NCI-H82 treated with DMSO at 0.1 percent for 48 hours (cell line): Measurements from ENCODE around the gene VPS37B.
"Not testable (repeated sequence)": the region's sequence is repeated elsewhere in the genome, so short reads cannot be mapped to it uniquely, and the experiment has no call there.

Source experiments
- DNase-seq: peaks from one replicate; lab custom pipeline; 2025; ENCODE audit not compliant: unreplicated experiment; lab: John Stamatoyannopoulos, UW

The VPS37B gene

DNA sequence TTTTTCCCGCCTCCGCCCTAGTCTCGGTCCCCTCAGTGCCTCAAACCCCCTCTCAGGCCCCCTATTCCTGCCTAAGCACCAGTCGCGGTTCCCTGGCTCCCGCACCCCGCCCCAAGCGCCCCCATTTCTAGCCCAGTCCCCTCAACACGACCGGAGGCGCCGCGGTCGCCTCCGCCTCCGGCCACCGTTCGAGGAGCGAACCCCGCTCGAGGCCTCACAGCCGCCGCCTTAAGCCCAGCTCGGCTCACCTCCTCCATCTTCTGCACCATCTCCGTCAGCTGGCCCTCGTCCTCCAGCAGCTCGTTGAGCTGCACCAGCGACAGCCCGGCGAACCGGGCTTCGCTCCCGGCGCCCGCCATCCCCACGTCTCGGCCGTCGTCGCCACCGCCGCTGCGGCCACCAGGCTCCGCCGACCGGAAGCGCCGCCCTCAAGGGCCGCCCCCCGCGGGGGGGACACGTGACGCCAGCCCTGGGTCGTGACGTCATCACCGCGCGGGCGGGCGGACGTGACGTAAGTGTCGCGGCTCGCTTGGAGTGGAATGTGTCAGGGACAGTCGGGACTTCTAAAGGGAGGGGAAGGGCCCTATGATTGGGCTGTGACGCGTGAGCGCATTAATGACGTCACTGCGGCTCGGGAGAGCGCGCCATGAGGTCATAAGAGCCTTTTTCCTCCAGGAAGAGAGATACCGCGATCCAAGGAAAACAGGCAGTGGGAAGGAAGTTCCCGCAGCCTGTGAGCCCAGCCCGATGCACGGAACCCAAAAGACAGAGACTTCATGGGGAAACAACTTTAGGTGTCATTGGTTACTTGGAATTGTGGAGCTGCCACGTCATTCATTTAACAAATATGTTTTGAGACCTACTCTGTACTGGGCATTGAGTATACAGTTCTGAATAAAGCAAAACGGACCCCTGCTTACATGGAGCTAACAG is at the start of gene VPS37B:
Gene VPS37B, minus strand, starts transcription at position 421 of the 933 bp plus-strand sequence. Its CDS starts 62 bp downstream, at position 359.
- DNase-seq: no peak

GRCh38 chr12:122944605-122945592 is 49.0 kb upstream of the VPS37B start:
- DNase-seq: no peak

DNA sequence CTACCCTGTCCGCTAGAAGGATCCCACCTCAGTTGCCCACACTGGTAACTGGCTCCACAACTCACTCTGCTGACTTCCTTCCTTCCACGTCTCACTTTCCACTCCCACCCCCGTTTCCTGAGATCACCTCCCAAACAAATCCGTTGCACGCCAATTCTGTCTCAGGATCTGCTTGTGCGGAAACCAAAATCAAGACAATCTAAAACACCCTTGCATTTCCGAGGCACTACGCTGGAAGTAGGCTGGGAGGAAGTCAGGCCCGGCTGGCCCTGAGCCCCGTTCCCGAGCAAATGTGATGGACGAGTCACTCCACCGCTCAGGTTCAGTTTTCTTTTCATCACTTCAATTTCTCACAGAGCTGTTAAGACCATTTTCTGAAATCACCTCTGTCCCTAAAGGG is 47.3 kb upstream of the VPS37B start:
- DNase-seq: no peak

- DNase-seq: no peak
Measured at GRCh38 chr12:122942637-122943036, 46.7 kb upstream of the VPS37B start.

DNA sequence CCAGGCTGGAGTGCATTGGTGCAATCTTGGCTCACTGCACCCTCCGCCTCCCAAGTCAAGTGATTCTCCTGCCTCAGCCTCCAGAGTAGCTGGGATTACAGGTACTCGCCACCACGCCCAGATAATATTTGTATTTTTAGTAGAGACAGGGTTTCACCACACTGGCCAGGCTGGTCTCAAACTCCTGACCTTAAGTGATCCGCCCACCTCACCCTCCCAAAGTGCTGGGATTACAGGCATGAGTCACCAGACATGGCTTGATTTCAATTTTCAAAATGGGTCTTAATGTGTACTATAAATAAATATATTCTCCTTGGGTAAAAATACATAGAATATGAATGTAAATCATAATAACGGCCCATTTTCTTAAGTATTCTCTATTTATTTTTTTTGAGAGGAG is 45.4 kb upstream of the VPS37B start:
- not testable (repeated sequence) for DNase-seq

DNA sequence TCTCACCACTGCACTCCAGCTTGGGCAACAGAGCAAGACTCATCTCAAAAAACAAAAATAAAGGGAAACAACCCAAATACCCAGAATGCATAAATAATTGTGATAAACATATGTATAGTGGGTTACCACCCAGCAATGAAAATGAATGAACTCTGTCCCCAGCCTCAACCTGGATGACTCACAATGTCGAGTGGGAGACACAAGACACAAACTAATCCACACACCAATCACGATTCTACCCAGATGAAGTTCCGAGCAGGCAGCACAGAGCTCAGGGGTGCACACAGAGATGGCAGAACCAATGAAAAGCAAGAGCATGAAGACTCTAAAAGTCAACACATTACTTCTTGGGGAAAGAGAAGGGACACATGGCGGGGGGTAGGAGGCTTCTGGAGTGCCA is 43.2 kb upstream of the VPS37B start:
- DNase-seq: no peak

DNA sequence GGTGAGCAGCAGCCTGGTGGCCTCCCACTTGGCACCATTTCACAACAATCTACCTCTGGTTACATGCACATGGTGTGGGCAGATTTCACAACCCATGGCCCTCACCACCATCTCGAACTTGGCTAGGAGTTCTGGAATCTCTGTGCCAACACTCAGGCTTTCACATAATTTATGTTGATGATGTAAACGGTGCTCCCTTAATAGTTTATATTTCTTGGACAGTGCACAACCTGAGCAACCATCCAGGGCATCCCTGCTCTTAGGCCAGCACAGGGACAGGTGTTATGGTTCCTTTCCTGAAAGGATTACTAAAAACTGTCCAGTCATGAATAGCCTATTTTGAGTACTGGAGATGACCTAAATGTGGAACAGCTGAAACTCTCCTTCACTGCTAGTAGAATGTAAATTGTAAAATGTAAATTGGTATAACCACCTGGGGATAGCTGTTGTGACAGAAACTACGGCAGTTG is 41.7 kb upstream of the VPS37B start:
- DNase-seq: no peak

DNA sequence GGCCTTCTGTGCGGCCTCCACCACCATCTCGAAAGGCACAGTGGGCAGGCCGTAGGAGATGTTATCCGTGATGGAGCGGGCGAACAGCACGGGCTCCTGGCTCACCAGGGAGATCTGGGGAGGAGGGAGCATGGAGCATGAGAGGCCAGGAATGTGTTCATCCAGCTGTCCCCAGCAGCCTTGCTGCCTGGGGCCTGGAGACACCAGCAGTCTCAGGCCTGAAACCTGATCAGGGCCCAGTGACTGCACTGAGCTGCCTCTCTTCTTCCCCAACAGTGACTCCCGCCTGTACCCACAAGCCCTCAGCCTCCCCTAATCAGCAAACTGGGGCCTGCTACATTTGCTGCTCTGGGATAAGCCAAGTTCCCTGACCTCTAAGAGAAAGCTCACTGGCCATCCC is 39.4 kb upstream of the VPS37B start:
- DNase-seq: no peak

DNA sequence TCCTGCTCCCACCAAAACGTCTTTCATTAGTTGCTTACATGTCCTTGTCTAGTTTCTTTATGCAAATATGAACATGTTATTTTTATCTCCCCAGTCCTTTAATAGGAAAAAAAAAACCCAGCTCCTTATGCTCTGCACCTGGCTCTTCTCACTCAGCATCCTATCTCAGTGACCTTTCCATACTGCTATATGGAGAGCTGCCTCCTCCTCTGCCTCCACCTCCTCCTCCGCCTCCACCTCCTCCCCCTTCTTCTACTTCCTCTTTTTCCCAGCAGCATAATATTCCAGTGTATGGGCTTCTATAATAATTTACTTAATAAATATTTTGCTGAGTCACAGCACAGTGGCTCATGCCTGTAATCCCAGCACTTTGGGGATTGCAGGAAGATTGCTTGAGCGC is 38.8 kb upstream of the VPS37B start:
- no peak for DNase-seq

DNA sequence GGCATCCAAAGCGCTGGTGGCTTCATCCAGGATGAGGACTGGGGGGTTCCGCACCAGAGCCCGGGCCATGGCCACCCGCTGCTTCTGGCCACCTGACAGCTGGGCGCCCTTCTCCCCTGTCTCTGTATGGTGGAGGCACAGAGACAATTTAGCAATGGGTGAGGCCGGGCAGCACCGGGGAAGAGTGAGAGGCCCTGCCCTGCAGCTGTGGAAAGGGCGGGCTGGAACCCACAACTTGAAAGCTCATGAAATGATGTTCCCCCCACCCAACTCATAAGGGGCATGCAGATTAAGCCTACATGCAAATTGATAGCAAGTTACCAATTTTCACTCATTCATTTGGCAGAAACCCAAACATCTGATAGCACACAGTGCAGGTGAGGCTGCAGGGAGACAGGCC is 36.3 kb upstream of the VPS37B start:
- DNase-seq: no peak

GRCh38 chr12:122929812-122930211 is 33.9 kb upstream of the VPS37B start:
- DNase-seq: no peak

- DNase-seq: no peak
Measured at GRCh38 chr12:122929148-122929538, 33.2 kb upstream of the VPS37B start.

DNA sequence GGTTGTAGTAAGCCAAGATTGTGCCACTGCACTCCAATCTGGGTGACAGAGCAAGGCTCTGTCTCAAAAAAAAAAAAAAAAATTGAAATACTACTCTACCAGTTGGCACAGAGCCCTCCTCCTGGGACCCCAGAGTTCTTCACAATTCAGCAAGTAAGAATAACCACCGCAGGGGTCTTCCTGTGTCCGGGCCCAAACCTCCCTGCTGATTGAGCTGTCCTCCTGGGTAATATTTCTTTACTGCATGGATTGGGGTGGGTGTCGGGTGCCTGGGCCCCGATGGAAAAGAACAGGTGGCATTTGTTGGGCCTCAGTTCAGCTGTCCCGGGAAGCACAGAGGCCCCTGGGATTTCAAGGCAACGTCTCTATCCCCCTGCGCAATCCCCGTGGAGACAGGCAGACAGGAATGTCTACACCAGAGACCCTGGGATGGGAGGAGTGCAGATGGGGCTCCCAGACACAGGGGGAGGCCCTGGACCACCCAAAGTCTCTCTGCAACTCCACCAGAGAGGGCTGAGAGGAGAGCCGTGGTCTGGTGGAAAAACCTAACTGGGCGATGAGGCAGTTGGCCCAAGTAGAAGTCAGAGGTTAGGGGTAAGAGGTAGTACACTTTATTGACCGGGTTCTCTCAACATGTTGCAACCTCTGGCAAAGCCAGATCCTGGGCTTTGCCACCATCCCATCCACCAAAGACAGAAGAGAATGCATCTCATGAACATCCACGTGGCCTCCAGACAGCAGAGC is 32.7 kb upstream of the VPS37B start:
- no peak for DNase-seq

GRCh38 chr12:122927756-122928403 is 32.0 kb upstream of the VPS37B start:
- DNase-seq: peak; percentile 85

- DNase-seq: no peak
Measured at GRCh38 chr12:122921917-122922316, 26.0 kb upstream of the VPS37B start.

DNA sequence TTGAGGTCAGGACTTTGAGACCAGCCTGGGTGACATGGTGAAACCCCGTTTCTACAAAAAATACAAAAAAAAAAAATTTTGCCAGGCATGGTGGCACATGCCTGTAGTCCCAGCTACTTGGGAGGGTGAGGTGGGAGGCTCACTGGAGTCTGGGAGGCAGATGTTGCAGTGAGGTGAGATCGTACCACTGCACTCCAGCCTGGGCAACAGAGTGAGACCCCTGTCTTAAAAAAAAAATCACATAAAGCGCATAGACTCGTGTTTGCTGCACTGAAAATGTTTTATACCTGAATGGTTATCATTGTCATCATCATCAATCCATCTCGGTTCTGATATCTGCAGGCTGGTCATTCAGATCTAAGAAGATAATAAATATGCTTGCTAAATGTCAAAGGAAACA is 24.8 kb upstream of the VPS37B start:
- no peak for DNase-seq

DNA sequence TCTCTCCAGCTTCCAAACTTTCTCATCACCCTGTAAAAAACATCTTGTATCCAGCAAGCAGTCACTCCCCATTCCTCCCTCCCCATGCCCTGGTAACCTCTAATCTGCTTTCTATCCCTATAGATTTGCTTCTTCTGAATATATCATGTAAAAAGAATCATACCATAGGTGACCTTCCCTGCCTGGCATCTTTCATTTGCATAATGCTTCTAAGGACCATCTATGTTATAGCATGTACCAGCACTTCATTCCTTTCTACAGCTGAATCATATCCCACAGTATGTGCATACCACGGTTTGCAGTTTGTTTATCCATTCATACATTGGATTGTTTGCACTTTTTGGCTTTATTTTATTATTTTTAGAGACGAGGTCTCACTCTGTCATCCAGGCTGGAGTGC is 22.9 kb upstream of the VPS37B start:
- no peak for DNase-seq

DNA sequence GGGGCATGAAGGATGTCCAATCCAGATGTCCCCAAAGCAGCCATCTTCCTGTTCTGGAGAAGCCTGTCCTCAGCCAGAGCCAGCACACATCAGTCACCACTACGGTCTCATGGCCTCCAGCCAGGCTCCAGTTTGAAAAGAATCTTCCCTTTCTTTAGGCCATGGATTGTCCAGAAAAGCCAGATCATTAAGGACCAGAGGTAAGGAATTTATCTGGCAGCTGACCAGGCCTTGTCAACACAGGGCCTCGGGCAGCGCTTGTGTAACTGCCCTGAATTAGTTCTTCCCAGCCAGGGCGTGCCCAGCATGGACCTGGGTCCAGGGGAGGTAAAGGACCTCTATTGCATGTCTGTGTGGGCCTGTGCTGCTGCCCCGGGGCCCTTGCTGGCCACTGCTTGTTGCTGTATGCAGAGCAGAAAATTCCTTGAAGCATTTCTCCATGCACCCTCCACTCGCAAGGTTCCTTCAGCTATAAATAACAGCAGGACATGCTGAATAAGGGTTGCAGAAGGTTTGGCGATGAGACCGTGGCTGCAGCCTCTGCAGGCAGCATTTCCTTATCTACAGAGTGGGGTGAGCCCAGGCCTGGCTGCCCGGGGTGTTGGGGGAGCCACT is 21.7 kb upstream of the VPS37B start:
- no peak for DNase-seq

DNA sequence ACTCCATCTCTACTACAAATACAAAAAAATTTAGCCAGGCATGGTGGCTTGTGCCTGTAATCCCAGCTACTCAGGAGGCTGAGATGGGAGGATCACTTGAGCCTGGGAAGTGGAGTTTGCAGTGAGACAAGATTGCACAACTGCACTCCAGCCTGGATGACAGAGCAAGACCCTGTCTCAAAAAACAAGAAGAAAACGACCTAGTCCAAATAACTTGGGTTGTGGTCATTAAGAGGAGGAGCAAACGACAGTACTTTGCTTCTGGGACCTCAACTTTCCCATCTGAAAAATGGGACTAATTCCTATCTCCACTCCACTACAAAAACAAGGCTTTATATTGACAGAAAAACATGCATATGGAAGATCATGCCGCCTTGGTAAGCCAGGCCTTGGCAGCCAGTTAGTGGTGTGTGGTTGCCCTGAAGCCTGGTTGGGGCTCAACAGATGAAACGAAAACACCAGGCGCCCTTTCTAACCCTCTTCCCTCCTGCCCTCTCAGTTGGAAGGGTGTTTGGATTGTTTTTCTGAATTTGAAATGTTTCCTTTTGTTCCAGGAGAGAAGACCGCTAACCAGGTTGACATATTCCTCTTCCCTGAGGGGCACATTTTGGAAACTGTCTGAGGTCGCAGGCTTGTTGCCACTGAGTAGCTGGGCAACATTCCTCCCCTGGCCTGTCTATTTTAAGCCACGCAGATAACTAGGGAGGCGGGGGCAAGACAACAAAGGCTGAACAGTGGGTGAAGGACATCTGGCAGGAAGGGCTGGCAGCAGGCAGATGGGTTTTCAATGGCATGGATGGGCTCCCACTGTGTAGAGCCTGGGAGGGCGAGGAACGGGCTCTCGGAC is 13.7 kb upstream of the VPS37B start:
- DNase-seq: no peak
